K562 (cell line): ENCODE data around the gene GPX6. TPM values are rescaled to one million over a fixed set of nuclear protein-coding genes. Genes with fewer than 3 reads are reported as not detected.
A peak's percentile ranks its signal among the peaks of the same experiment; 100 is the strongest.

ENCODE experiments used
- E2F1 ChIP-seq: sonication (generic); formaldehyde crosslinking; IDR thresholded peaks from 2 replicates; pipeline ENCODE4 v1.8.1; 2023; ENCODE audit warnings: mild to moderate bottlenecking, missing genetic modification reagents, moderate library complexity
- FOXP4 ChIP-seq: sonication (generic); formaldehyde crosslinking; IDR thresholded peaks from 2 replicates; pipeline ENCODE4 v1.8.0; 2022; ENCODE audit warnings: mild to moderate bottlenecking, missing genetic modification reagents, borderline replicate concordance
- HOXB6 ChIP-seq: fragments of 250-450 bp; sonication (Bioruptor Pico); IDR thresholded peaks from 2 replicates; pipeline ENCODE4 v1.5.1; 2022; ENCODE audit warnings: mild to moderate bottlenecking, borderline replicate concordance
- JUNB ChIP-seq: fragments of 450-650 bp; formaldehyde crosslinking; conservative IDR thresholded peaks from 2 replicates; pipeline ENCODE4 v1.4.0; 2020; ENCODE audit warnings: mild to moderate bottlenecking
- NCOA4 ChIP-seq: fragments of 450-650 bp; IDR thresholded peaks from 2 replicates; pipeline ENCODE4 v1.6.1; 2018; ENCODE audit warnings: mild to moderate bottlenecking; ENCODE audit not compliant: partially characterized antibody
- NCOR1 ChIP-seq: fragments of 450-650 bp; IDR thresholded peaks from 2 replicates; pipeline ENCODE4 v1.6.1; 2016; ENCODE audit warnings: mild to moderate bottlenecking, moderate library complexity
- STAT6 ChIP-seq: sonication (generic); formaldehyde crosslinking; IDR thresholded peaks from 2 replicates; pipeline ENCODE4 v1.8.1; 2023; ENCODE audit warnings: mild to moderate bottlenecking, missing genetic modification reagents
- ZBTB49 ChIP-seq: sonication (generic); formaldehyde crosslinking; IDR thresholded peaks from 2 replicates; pipeline ENCODE4 v1.8.0; 2022; ENCODE audit warnings: missing genetic modification reagents, mild to moderate bottlenecking, borderline replicate concordance
- ZC3H4 ChIP-seq: sonication (generic); formaldehyde crosslinking; IDR thresholded peaks from 2 replicates; pipeline ENCODE4 v1.9.0; 2021; ENCODE audit warnings: missing genetic modification reagents, borderline replicate concordance
- ZNF280B ChIP-seq: fragments of 250-450 bp; sonication (Bioruptor Pico); IDR thresholded peaks from 2 replicates; pipeline ENCODE4 v1.5.1; 2021; ENCODE audit warnings: mild to moderate bottlenecking
- ZNF445 ChIP-seq: fragments of 250-450 bp; sonication (Bioruptor Pico); IDR thresholded peaks from 2 replicates; pipeline ENCODE4 v1.4.0; 2020; ENCODE audit warnings: low read depth, mild to moderate bottlenecking, moderate library complexity
- ZNF511 ChIP-seq: sonication (generic); formaldehyde crosslinking; IDR thresholded peaks from 2 replicates; pipeline ENCODE4 v1.8.0; 2022; ENCODE audit warnings: mild to moderate bottlenecking, missing genetic modification reagents
- polyA plus RNA-seq, 8 experiments: library from polyadenylated mRNA; depleted of rRNA in 4 of 8; stranded (reverse) in 5 of 8; unstranded in 3 of 8; fragments of >200 nt; fragmentation: Nextera tagmentation in 2 of 8; fragmentation: Illumina TruSeq in 1 of 8; extraction: Ambion mirVana in 2 of 8; extraction: Trizol in 1 of 8; gene quantifications; 2 replicates each; pipeline versions ENCODE4 v1.2.1 to v1.2.3, GENCODE V29; 2011 to 2014; ENCODE audit warnings: inconsistent platforms in 1 of 8, missing spikeins in 1 of 8
- total RNA-seq, 7 experiments: library from RNA; depleted of rRNA in 6 of 7; stranded (reverse); fragments of >200 nt in 6 of 7; fragmentation: Illumina TruSeq in 2 of 7; extraction: Trizol in 2 of 7; gene quantifications; 2 replicates each; pipeline versions ENCODE4 v1.2.1 to v1.2.3, GENCODE V29; 2011 to 2021; ENCODE audit warnings: low replicate concordance in 1 of 7

GPX6 gene
- total and polyA plus RNA-seq, 9 of the 15 experiments (the other 6 are each of a cell fraction or from before 2014, with no cell fraction given), result not detected

GRCh38 chr6:28480253-28480932, 35.2 kb downstream of the GPX6 start (continued):
- TF ChIP-seq ZC3H4 (CRISPR knock-in tag) (no peak), NCOA4 (no peak), ZBTB49 (CRISPR knock-in tag) (no peak), NCOR1 (peak; percentile 79), STAT6 (CRISPR knock-in tag) (no peak), JUNB (CRISPR knock-in tag) (no peak), E2F1 (CRISPR knock-in tag) (no peak), ZNF511 (no peak), ZNF280B (CRISPR knock-in tag) (no peak), HOXB6 (CRISPR knock-in tag) (no peak), FOXP4 (CRISPR knock-in tag) (no peak), ZNF445 (CRISPR knock-in tag) (no peak)
